K562 (cell line): ENCODE measurements around the gene C1orf21. TPM values are rescaled to one million over a fixed set of nuclear protein-coding genes. Genes with fewer than 3 reads are reported as not detected.

ENCODE experiments used
- ATAC-seq: fragments of 200-7000 bp; cut with Tn5 transposase; 3 replicates; pipeline ENCODE4 v1.9.1; 2020; ENCODE audit warnings: moderate library complexity
- BruUV-seq: library from RNA; stranded (reverse); fragments of 400-500 nt; replicated peaks from 2 replicates; lab custom pipeline; 2021; lab: Mats Ljungman, UMichigan
- CTCF ChIA-PET: fragments of 300-600 bp; formaldehyde crosslinking; extraction: SDS; loops from one replicate; lab custom pipeline; 2021; ENCODE audit warnings: low intra/inter-chr PET ratio; lab: Yijun Ruan, JAX
- POLR2A ChIA-PET: fragments of 300-600, 350-650 bp; sonication (Branson Sonifier 250); formaldehyde crosslinking; extraction: SDS; loops from one replicate; lab custom pipeline; 2021; ENCODE audit warnings: antibody characterized with exemption, inconsistent platforms; lab: Yijun Ruan, JAX
- DNase-seq, 4 experiments: peaks; one replicate each; pipeline versions ENCODE4 v3.0.0 to v3.0.0-alpha.2; 2011 to 2018; ENCODE audit warnings: low spot score in 3 of 4, mixed read lengths in 3 of 4; ENCODE audit errors: extremely low read depth in 1 of 4
- FAIRE-seq: peaks from 2 replicates; lab custom pipeline; 2011; peaks lifted over from hg19 to GRCh38; lab: Jason Lieb, UNC
- H2AFZ ChIP-seq: 2 replicates; pipeline ENCODE4 v1.6.0; 2011; ENCODE audit warnings: low read depth, low read length, control low read depth, inconsistent platforms
- H3K27ac ChIP-seq: fragments of 200-600 bp; 3 replicates; pipeline ENCODE4 v1.8.0; 2011; ENCODE audit warnings: low read depth, mild to moderate bottlenecking, control low read depth, inconsistent platforms, low read length, moderate library complexity, mixed read lengths; ENCODE audit errors: extremely low read depth
- H3K27me3 ChIP-seq, 2 experiments: fragments of 300-600 bp in 1 of 2; 2 replicates in 1 of 2; 3 replicates in 1 of 2; pipeline versions ENCODE4 v1.6.0 to v1.8.0; 2011; ENCODE audit warnings: inconsistent platforms in 2 of 2, low read length in 2 of 2, mild to moderate bottlenecking in 1 of 2, mixed read lengths in 1 of 2, moderate library complexity in 1 of 2; ENCODE audit not compliant: control insufficient read depth in 2 of 2, insufficient read depth in 2 of 2
- H3K36me3 ChIP-seq: fragments of 300-600 bp; 3 replicates; pipeline ENCODE4 v1.8.0; 2011; ENCODE audit warnings: mild to moderate bottlenecking, low read length, inconsistent platforms; ENCODE audit not compliant: control insufficient read depth, insufficient read depth
- H3K4me1 ChIP-seq, 2 experiments: fragments of 200-600 bp in 1 of 2; replicated peaks in 1 of 2; 2 replicates in 1 of 2; 3 replicates in 1 of 2; pipeline versions ENCODE4 v1.5.1 to v1.8.0; 2011; ENCODE audit warnings: inconsistent platforms in 2 of 2, low read length in 2 of 2, mild to moderate bottlenecking in 1 of 2, mixed read lengths in 1 of 2, moderate library complexity in 1 of 2; ENCODE audit not compliant: control insufficient read depth in 2 of 2, insufficient read depth in 2 of 2
- H3K4me2 ChIP-seq: 2 replicates; pipeline ENCODE4 v1.6.1; 2011; ENCODE audit warnings: low read length, control low read depth, inconsistent platforms, mixed read lengths; ENCODE audit not compliant: insufficient read depth
- H3K4me3 ChIP-seq: fragments of 200-600 bp; sonication (generic), shearing (Covaris generic); 2 replicates; pipeline ENCODE4 v1.5.1; 2016; ENCODE audit warnings: control low read depth, inconsistent platforms
- H3K79me2 ChIP-seq: fragments of 200-600 bp; 3 replicates; pipeline ENCODE4 v1.8.0; 2011; ENCODE audit warnings: low read length, inconsistent platforms; ENCODE audit not compliant: control insufficient read depth, insufficient read depth
- H3K9ac ChIP-seq, 2 experiments: 2 replicates each; pipeline versions ENCODE4 v1.6.0 to v1.6.1; 2011; ENCODE audit warnings: low read depth in 2 of 2, low read length in 2 of 2, control low read depth in 1 of 2, inconsistent platforms in 1 of 2, mild to moderate bottlenecking in 1 of 2, mixed read lengths in 1 of 2; ENCODE audit not compliant: insufficient read depth in 1 of 2
- H3K9me1 ChIP-seq: one replicate; pipeline ENCODE4 v1.6.0; 2011; ENCODE audit warnings: inconsistent platforms, mild to moderate bottlenecking, low read length, moderate library complexity; ENCODE audit not compliant: control insufficient read depth, insufficient read depth
- H3K9me3 ChIP-seq: replicated peaks from 2 replicates; pipeline ENCODE4 v1.5.1; 2011; ENCODE audit warnings: low read depth, low read length, inconsistent platforms; ENCODE audit not compliant: control insufficient read depth, insufficient read depth
- H4K20me1 ChIP-seq: replicated peaks from 2 replicates; pipeline ENCODE4 v1.6.1; 2011; ENCODE audit warnings: low read length, inconsistent platforms, mixed read lengths; ENCODE audit not compliant: control insufficient read depth, insufficient read depth
- ARHGAP35 ChIP-seq: fragments of 450-650 bp; IDR thresholded peaks from 2 replicates; pipeline ENCODE4 v1.6.1; 2018; ENCODE audit not compliant: partially characterized antibody
- CHD2 ChIP-seq: IDR thresholded peaks from 2 replicates; pipeline ENCODE4 v1.6.1; 2011; ENCODE audit warnings: low read depth, low read length
- CREB3L1 ChIP-seq: fragments of 450-650 bp; IDR thresholded peaks from 2 replicates; pipeline ENCODE4 v1.6.1; 2014; ENCODE audit warnings: low read depth, mild to moderate bottlenecking, moderate library complexity, borderline replicate concordance
- CXXC5 ChIP-seq: fragments of 250-450 bp; sonication (Bioruptor Pico); IDR thresholded peaks from 2 replicates; pipeline ENCODE4 v1.8.0; 2022; ENCODE audit warnings: inconsistent platforms, mild to moderate bottlenecking, moderate library complexity
- FOXK1 ChIP-seq: sonication (generic); formaldehyde crosslinking; IDR thresholded peaks from 2 replicates; pipeline ENCODE4 v1.8.0; 2022; ENCODE audit warnings: missing genetic modification reagents, mild to moderate bottlenecking, borderline replicate concordance
- KLF1 ChIP-seq: fragments of 450-650 bp; IDR thresholded peaks from 2 replicates; pipeline ENCODE4 v1.6.1; 2016; ENCODE audit warnings: missing genetic modification characterization, missing compliant biosample characterization
- PTTG1 ChIP-seq: fragments of 450-650 bp; IDR thresholded peaks from 2 replicates; pipeline ENCODE4 v1.6.1; 2016; ENCODE audit warnings: low read depth, mild to moderate bottlenecking, missing genetic modification characterization, missing compliant biosample characterization
- RBM15 ChIP-seq: fragments of 200-400 bp; formaldehyde crosslinking; IDR thresholded peaks from 2 replicates; pipeline ENCODE4 v1.6.1; 2018; ENCODE audit warnings: mild to moderate bottlenecking, low read length, moderate library complexity; ENCODE audit not compliant: insufficient read depth
- SNIP1 ChIP-seq: fragments of 450-650 bp; IDR thresholded peaks from 2 replicates; pipeline ENCODE4 v1.7.1; 2017; ENCODE audit warnings: low read depth, mild to moderate bottlenecking
- TGIF2 ChIP-seq: sonication (generic); formaldehyde crosslinking; IDR thresholded peaks from 2 replicates; pipeline ENCODE4 v1.8.1; 2022; ENCODE audit warnings: mild to moderate bottlenecking, missing genetic modification reagents, moderate library complexity
- ZNF76 ChIP-seq: fragments of 250-450 bp; sonication (Bioruptor Pico); IDR thresholded peaks from 2 replicates; pipeline ENCODE4 v1.4.0; 2020; ENCODE audit warnings: mild to moderate bottlenecking, moderate library complexity, borderline replicate concordance
- WGBS: fragments of 100-300 bp; shearing (Covaris generic); methylation state at CpG from one replicate; pipeline ENCODE4 v1.1.6; 2016; ENCODE audit warnings: low coverage, mixed read lengths; ENCODE audit not compliant: insufficient coverage; ENCODE audit errors: missing lambda C conversion rate; 5-methylcytosine and 5-hydroxymethylcytosine counted together
- in situ Hi-C: fragments of 300-500 bp; cut with MboI; formaldehyde crosslinking; loops from 4 replicates; pipeline ENCODE4 v1.15.0; 2018; ENCODE audit warnings: inconsistent platforms, mixed read lengths
- intact Hi-C: fragments of 100-400 bp; cut with micrococcal nuclease; formaldehyde crosslinking; loops from 2 replicates; pipeline ENCODE4 v1.14.2; 2022
- polyA plus RNA-seq, 8 experiments: library from polyadenylated mRNA; depleted of rRNA in 4 of 8; stranded (reverse) in 5 of 8; unstranded in 3 of 8; fragments of >200 nt; fragmentation: Nextera tagmentation in 2 of 8; fragmentation: Illumina TruSeq in 1 of 8; extraction: Ambion mirVana in 2 of 8; extraction: Trizol in 1 of 8; gene quantifications; 2 replicates each; pipeline versions ENCODE4 v1.2.1 to v1.2.3, GENCODE V29; 2011 to 2014; ENCODE audit warnings: inconsistent platforms in 1 of 8, missing spikeins in 1 of 8
- total RNA-seq, 7 experiments: library from RNA; depleted of rRNA in 6 of 7; stranded (reverse); fragments of >200 nt in 6 of 7; fragmentation: Illumina TruSeq in 2 of 7; extraction: Trizol in 2 of 7; gene quantifications; 2 replicates each; pipeline versions ENCODE4 v1.2.1 to v1.2.3, GENCODE V29; 2011 to 2021; ENCODE audit warnings: low replicate concordance in 1 of 7
- TF ChIP-seq, protein P1 (sequence below): fragments of 450-650 bp; IDR thresholded peaks from 2 replicates; pipeline ENCODE4 v1.6.1; 2016; ENCODE audit warnings: borderline replicate concordance
- TF ChIP-seq, protein P2 (sequence below): fragments of 450-650 bp; formaldehyde crosslinking; conservative IDR thresholded peaks from 2 replicates; pipeline ENCODE4 v1.4.0; 2022; ENCODE audit warnings: mild to moderate bottlenecking, missing genetic modification characterization
- TF ChIP-seq, protein P3 (sequence below), 2 experiments: fragments of 200-800 bp in 1 of 2; sonication (Bioruptor generic) in 1 of 2; sonication (generic) in 1 of 2; formaldehyde crosslinking in 1 of 2; IDR thresholded peaks in 1 of 2; conservative IDR thresholded peaks in 1 of 2; 2 replicates each; pipeline versions ENCODE4 v1.5.0 to v1.6.1; 2016 to 2020; ENCODE audit warnings: missing compliant biosample characterization in 1 of 2, missing genetic modification characterization in 1 of 2, missing genetic modification reagents in 1 of 2

The C1orf21 gene
- total and polyA plus RNA-seq, 9 of the 15 experiments (the other 6 are each of a cell fraction or from before 2014, with no cell fraction given): under 0.01 to 0.31 (median 0.07) TPM

GRCh38 chr1:184626076-184627006 is 239.5 kb downstream of the C1orf21 start:
- Histone ChIP-seq H3K4me3 (no peak overlapping the region), H3K27ac (no peak overlapping the region), H3K27me3 (peaks cover 48 to 60% of the 10 kb centered on the region in 2 experiments), H4K20me1 (no peaks in the 10 kb centered on the region), H3K9ac (no peak overlapping the region), H2AFZ (no peak overlapping the region), H3K4me1 (no peaks in the 10 kb centered on the region), H3K36me3 (no peaks in the 10 kb centered on the region), H3K9me3 (no peaks in the 10 kb centered on the region), H3K9me1 (no peaks in the 10 kb centered on the region), H3K79me2 (no peaks in the 10 kb centered on the region), H3K4me2 (no peak overlapping the region)
- ATAC-seq (no peak; the same call in 1 of the 3 replicates), DNase-seq (no peak), FAIRE-seq (no peak)
- BruUV-seq: no TSS peak
- intact Hi-C loops: no loop called here
- ChIA-PET POLR2A (interaction anchor here (0.7 kb wide), 1 partner anchor 20 kb away, joined by 3 read pairs; no protein-coding TSS in a partner anchor), CTCF (no interaction called here)
- WGBS: under 1% methylated on average over 13 of the region's 13 CpGs
- in situ Hi-C loops: no loop called here
- TF ChIP-seq PTTG1 (tag) (no peak), SNIP1 (no peak), CXXC5 (no peak), ARHGAP35 (no peak), CREB3L1 (no peak), TGIF2 (CRISPR knock-in tag) (no peak), FOXK1 (no peak), ZNF76 (CRISPR knock-in tag) (no peak), KLF1 (tag) (no peak), CHD2 (no peak), RBM15 (no peak)
- TF ChIP-seq, protein P1, sequence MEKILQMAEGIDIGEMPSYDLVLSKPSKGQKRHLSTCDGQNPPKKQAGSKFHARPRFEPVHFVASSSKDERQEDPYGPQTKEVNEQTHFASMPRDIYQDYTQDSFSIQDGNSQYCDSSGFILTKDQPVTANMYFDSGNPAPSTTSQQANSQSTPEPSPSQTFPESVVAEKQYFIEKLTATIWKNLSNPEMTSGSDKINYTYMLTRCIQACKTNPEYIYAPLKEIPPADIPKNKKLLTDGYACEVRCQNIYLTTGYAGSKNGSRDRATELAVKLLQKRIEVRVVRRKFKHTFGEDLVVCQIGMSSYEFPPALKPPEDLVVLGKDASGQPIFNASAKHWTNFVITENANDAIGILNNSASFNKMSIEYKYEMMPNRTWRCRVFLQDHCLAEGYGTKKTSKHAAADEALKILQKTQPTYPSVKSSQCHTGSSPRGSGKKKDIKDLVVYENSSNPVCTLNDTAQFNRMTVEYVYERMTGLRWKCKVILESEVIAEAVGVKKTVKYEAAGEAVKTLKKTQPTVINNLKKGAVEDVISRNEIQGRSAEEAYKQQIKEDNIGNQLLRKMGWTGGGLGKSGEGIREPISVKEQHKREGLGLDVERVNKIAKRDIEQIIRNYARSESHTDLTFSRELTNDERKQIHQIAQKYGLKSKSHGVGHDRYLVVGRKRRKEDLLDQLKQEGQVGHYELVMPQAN: no peak
- TF ChIP-seq, protein P2, sequence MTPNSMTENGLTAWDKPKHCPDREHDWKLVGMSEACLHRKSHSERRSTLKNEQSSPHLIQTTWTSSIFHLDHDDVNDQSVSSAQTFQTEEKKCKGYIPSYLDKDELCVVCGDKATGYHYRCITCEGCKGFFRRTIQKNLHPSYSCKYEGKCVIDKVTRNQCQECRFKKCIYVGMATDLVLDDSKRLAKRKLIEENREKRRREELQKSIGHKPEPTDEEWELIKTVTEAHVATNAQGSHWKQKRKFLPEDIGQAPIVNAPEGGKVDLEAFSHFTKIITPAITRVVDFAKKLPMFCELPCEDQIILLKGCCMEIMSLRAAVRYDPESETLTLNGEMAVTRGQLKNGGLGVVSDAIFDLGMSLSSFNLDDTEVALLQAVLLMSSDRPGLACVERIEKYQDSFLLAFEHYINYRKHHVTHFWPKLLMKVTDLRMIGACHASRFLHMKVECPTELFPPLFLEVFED (CRISPR knock-in tag): no peak
- TF ChIP-seq, protein P3, sequence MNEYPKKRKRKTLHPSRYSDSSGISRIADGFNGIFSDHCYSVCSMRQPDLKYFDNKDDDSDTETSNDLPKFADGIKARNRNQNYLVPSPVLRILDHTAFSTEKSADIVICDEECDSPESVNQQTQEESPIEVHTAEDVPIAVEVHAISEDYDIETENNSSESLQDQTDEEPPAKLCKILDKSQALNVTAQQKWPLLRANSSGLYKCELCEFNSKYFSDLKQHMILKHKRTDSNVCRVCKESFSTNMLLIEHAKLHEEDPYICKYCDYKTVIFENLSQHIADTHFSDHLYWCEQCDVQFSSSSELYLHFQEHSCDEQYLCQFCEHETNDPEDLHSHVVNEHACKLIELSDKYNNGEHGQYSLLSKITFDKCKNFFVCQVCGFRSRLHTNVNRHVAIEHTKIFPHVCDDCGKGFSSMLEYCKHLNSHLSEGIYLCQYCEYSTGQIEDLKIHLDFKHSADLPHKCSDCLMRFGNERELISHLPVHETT (CRISPR knock-in tag; conservative IDR thresholded peaks at IDR 0.05 in 1 of 2, IDR thresholded peaks at IDR 0.05 in 1 of 2): no peak
